Endothelial cell of umbilical vein (primary cell): ENCODE results near the gene CERK. TPM values are rescaled to one million over a fixed set of nuclear protein-coding genes. Genes with fewer than 3 reads are reported as not detected.

ENCODE experiments used
- BruUV-seq: library from RNA; stranded (reverse); fragments of 400-500 nt; replicated peaks from 2 replicates; lab custom pipeline; 2021; lab: Mats Ljungman, UMichigan
- CTCF ChIA-PET: fragments of 300-600, 350-600 bp; sonication (Branson Sonifier 250); formaldehyde crosslinking; loops from one replicate; lab custom pipeline; 2021; ENCODE audit warnings: antibody characterized with exemption, inconsistent platforms; lab: Charles Lee
- POLR2A ChIA-PET: fragments of 300-600, 350-600 bp; sonication (Branson Sonifier 250); formaldehyde crosslinking; loops from one replicate; lab custom pipeline; 2021; ENCODE audit warnings: antibody characterized with exemption, inconsistent platforms; lab: Charles Lee
- DNase-seq: peaks from one replicate; pipeline ENCODE4 v3.0.0-alpha.2; 2011; ENCODE audit warnings: low read depth, low spot score
- FAIRE-seq: peaks from 2 replicates; lab custom pipeline; 2011; peaks lifted over from hg19 to GRCh38; lab: Jason Lieb, UNC
- H2AFZ ChIP-seq: 2 replicates; pipeline ENCODE4 v1.6.0; 2012; ENCODE audit warnings: low read depth, low read length, control low read depth, inconsistent platforms
- H3K27ac ChIP-seq: 2 replicates; pipeline ENCODE4 v1.5.1; 2011; ENCODE audit warnings: low read depth, mild to moderate bottlenecking, control low read depth, low read length, moderate library complexity; ENCODE audit not compliant: insufficient read depth
- H3K27me3 ChIP-seq, 2 experiments: 2 replicates each; pipeline versions ENCODE4 v1.6.0 to v1.6.1; 2011; ENCODE audit warnings: low read length in 2 of 2, mixed read lengths in 1 of 2; ENCODE audit not compliant: control insufficient read depth in 2 of 2, insufficient read depth in 2 of 2
- H3K36me3 ChIP-seq, 2 experiments: 2 replicates in 1 of 2; 3 replicates in 1 of 2; pipeline ENCODE4 v1.5.1; 2011; ENCODE audit warnings: low read length in 2 of 2, mild to moderate bottlenecking in 1 of 2, moderate library complexity in 1 of 2; ENCODE audit not compliant: control insufficient read depth in 2 of 2, insufficient read depth in 2 of 2; ENCODE audit errors: extremely low read depth in 1 of 2
- H3K4me1 ChIP-seq: 3 replicates; pipeline ENCODE4 v1.5.1; 2011; ENCODE audit warnings: mild to moderate bottlenecking, low read length; ENCODE audit not compliant: control insufficient read depth, insufficient read depth; ENCODE audit errors: extremely low read depth
- H3K4me2 ChIP-seq: 2 replicates; pipeline ENCODE4 v1.6.1; 2011; ENCODE audit warnings: low read length, control low read depth, mixed read lengths; ENCODE audit not compliant: insufficient read depth
- H3K4me3 ChIP-seq, 3 experiments: fragments of 200-600 bp in 1 of 3; sonication (generic), shearing (Covaris generic) in 1 of 3; replicated peaks in 1 of 3; 2 replicates each; pipeline ENCODE4 v1.5.1; 2011 to 2016; ENCODE audit warnings: control low read depth in 3 of 3, low read length in 3 of 3, mild to moderate bottlenecking in 2 of 3, inconsistent platforms in 1 of 3, low read depth in 1 of 3, moderate library complexity in 1 of 3; ENCODE audit not compliant: insufficient read depth in 1 of 3
- H3K79me2 ChIP-seq: 2 replicates; pipeline ENCODE4 v1.6.0; 2012; ENCODE audit warnings: low read length, inconsistent platforms; ENCODE audit not compliant: control insufficient read depth, insufficient read depth
- H3K9ac ChIP-seq: replicated peaks from 2 replicates; pipeline ENCODE3; 2011; ENCODE audit warnings: low read length, control low read depth; ENCODE audit not compliant: insufficient read depth; ENCODE audit errors: extremely low read depth
- H3K9me1 ChIP-seq: replicated peaks from 3 replicates; pipeline ENCODE4 v1.6.0; 2011; ENCODE audit warnings: mild to moderate bottlenecking, low read length; ENCODE audit not compliant: control insufficient read depth, insufficient read depth; ENCODE audit errors: extremely low read depth
- H3K9me3 ChIP-seq: replicated peaks from 2 replicates; pipeline ENCODE4 v1.5.1; 2012; ENCODE audit warnings: low read length, inconsistent platforms; ENCODE audit not compliant: control insufficient read depth, insufficient read depth
- H4K20me1 ChIP-seq: replicated peaks from 2 replicates; pipeline ENCODE3; 2011; ENCODE audit warnings: mild to moderate bottlenecking, low read length; ENCODE audit not compliant: control insufficient read depth, insufficient read depth; ENCODE audit errors: extremely low read depth
- EZH2 ChIP-seq: IDR thresholded peaks from 2 replicates; pipeline ENCODE4 v1.6.1; 2012; ENCODE audit warnings: borderline replicate concordance, low read depth, mild to moderate bottlenecking, moderate library complexity, low read length, inconsistent platforms; ENCODE audit not compliant: severe bottlenecking
- FOS ChIP-seq: IDR thresholded peaks from 2 replicates; pipeline ENCODE4 v1.6.1; 2011; ENCODE audit warnings: mild to moderate bottlenecking, low read length, moderate library complexity, borderline replicate concordance; ENCODE audit not compliant: insufficient read depth
- JUN ChIP-seq: IDR thresholded peaks from 2 replicates; pipeline ENCODE4 v1.6.1; 2011; ENCODE audit warnings: borderline replicate concordance, low read depth; ENCODE audit not compliant: insufficient read length, insufficient read depth
- dilution Hi-C: fragments of 300-500 bp; cut with MboI; formaldehyde crosslinking; loops from one replicate; pipeline ENCODE4 v1.15.0; 2019; ENCODE audit warnings: low sequenced_read_pairs; ENCODE audit not compliant: extremely low pct_ligation_motif_present
- intact Hi-C: fragments of 100-400 bp; cut with micrococcal nuclease; formaldehyde crosslinking; loops from one replicate; pipeline ENCODE4 v1.10.0; 2022
- polyA plus RNA-seq, 4 experiments: library from polyadenylated mRNA; depleted of rRNA in 3 of 4; stranded (reverse) in 3 of 4; unstranded in 1 of 4; fragments of >200 nt; gene quantifications; 2 replicates each; pipeline versions ENCODE4 v1.2.1 to v1.2.3, GENCODE V29; 2011 to 2012; ENCODE audit warnings: missing spikeins in 1 of 4
- total RNA-seq: library from RNA; stranded (reverse); gene quantifications from 2 replicates; pipeline ENCODE4 v1.2.3, GENCODE V29; 2021
- TF ChIP-seq, protein P1 (sequence below): IDR thresholded peaks from 2 replicates; pipeline ENCODE4 v1.6.1; 2011; ENCODE audit not compliant: insufficient read depth, insufficient read length

The CERK gene
- total and polyA plus RNA-seq, 2 donors (not counting 3 experiments of a cell fraction or from before 2014, with no cell fraction given) = 61.1 to 88.0 TPM

- Histone ChIP-seq H3K27me3 (no peaks in the 10 kb centered on the region), H3K4me3 (no peak overlapping the region), H3K9me1 (no peaks in the 10 kb centered on the region), H3K27ac (no peak overlapping the region), H3K36me3 (no peaks in the 10 kb centered on the region), H3K79me2 (no peaks in the 10 kb centered on the region), H3K4me1 (no peaks in the 10 kb centered on the region), H2AFZ (no peak overlapping the region), H3K9me3 (no peaks in the 10 kb centered on the region), H3K4me2 (no peak overlapping the region), H4K20me1 (no peaks in the 10 kb centered on the region), H3K9ac (no peak overlapping the region)
- dilution Hi-C loops (no loop called here), intact Hi-C loops (no loop called here)
- BruUV-seq = no TSS peak
- FAIRE-seq (no peak), DNase-seq (no peak)
- ChIA-PET POLR2A (no interaction called here), CTCF (no interaction called here)
- TF ChIP-seq, protein P1, sequence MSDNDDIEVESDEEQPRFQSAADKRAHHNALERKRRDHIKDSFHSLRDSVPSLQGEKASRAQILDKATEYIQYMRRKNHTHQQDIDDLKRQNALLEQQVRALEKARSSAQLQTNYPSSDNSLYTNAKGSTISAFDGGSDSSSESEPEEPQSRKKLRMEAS = no peak
- TF ChIP-seq EZH2 (no peak), FOS (no peak), JUN (no peak)
Measured at GRCh38 chr22:46678003-46678657, 59.9 kb downstream of the CERK start.

DNA sequence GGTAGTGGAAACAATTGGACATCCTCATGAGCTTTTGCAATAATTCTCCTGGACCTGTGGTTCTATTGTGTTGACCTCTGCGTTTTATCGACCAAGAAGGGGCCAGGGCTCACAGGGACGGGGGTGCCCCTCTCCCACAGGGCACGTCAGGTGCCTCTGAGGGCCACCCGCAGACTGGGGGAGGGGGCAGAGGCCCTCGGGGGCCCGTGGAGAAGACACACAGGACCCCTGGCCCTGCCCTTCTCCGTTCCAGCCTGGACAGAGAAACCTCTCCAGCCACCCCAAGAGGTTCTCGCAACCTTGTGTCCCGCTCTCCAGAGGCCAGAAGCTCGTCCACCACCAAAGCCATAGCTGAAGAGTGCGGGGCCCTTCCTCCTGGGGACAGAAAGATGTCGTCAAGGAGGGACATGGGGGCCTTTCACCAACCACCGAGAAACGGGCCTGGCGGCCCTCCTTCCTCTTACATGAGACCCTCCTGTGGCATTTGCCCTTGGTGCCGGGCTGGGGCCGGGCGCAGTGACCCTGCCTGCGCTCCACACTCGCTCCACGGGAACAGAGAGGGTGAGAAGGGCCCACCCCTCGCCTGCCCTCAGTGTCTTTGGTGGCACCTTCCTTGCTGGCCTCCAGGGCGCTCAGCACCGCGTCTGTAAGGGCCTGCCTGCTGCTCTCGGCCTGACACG is 60.6 kb downstream of the CERK start:
- CTCF ChIA-PET = no interaction called here
- intact Hi-C loops = no loop called here

More for the DNA sequence above, 60.6 kb downstream of the CERK start:
- Histone ChIP-seq H3K4me2 (no peak overlapping the region), H3K4me1 (no peaks in the 10 kb centered on the region), H3K27me3 (no peaks in the 10 kb centered on the region), H3K9ac (no peak overlapping the region), H3K9me3 (no peaks in the 10 kb centered on the region), H3K79me2 (no peaks in the 10 kb centered on the region), H3K36me3 (no peaks in the 10 kb centered on the region), H4K20me1 (no peaks in the 10 kb centered on the region), H3K27ac (no peak overlapping the region), H2AFZ (no peak overlapping the region), H3K9me1 (no peaks in the 10 kb centered on the region), H3K4me3 (no peak overlapping the region)
- no peak for TF ChIP-seq JUN
- dilution Hi-C loops = no loop called here
- POLR2A ChIA-PET = no interaction called here
- no peak for FAIRE-seq
- DNase-seq = no peak
- BruUV-seq = no TSS peak
